ENCODE data around the gene R3HCC1L.

The R3HCC1L gene

GRCh38 chr10:98125940-98126631 is 8.4 kb upstream of the R3HCC1L start (continued):
- TF ChIP-seq ZNF518A (tag by site-specific recombination; conservative IDR thresholded peaks at IDR 0.05; ENCODE audit: low read depth) (0 out of 2 replicates have a peak, but pooled peaks have one; percentile 9), ZNF777 (tag by site-specific recombination; IDR thresholded peaks at IDR 0.05; ENCODE audit: borderline replicate concordance) (no peak), ZNF239 (tag by site-specific recombination; IDR thresholded peaks at IDR 0.05) (no peak), ZNF292 (tag by site-specific recombination; IDR thresholded peaks at IDR 0.05; ENCODE audit: borderline replicate concordance, low read depth) (no peak), ZBTB7A (tag by site-specific recombination; IDR thresholded peaks at IDR 0.05; ENCODE audit: low read depth) (no peak), ZNF140 (tag by site-specific recombination; IDR thresholded peaks at IDR 0.05) (no peak), ZNF580 (tag by site-specific recombination; IDR thresholded peaks at IDR 0.05) (no peak), ZNF148 (tag by site-specific recombination; IDR thresholded peaks at IDR 0.05; ENCODE audit: borderline replicate concordance) (no peak), SCRT2 (tag by site-specific recombination; IDR thresholded peaks at IDR 0.05) (no peak), ZNF416 (tag by site-specific recombination; IDR thresholded peaks at IDR 0.05) (no peak), ZBTB6 (tag by site-specific recombination; IDR thresholded peaks at IDR 0.05) (no peak), ZNF433 (tag by site-specific recombination; IDR thresholded peaks at IDR 0.05; ENCODE audit: low read depth) (no peak), ZSCAN16 (tag by site-specific recombination; IDR thresholded peaks at IDR 0.05) (no peak), ZNF184 (tag by site-specific recombination; IDR thresholded peaks at IDR 0.05) (0 out of 2 replicates have a peak, but pooled peaks have one; percentile 27), ZNF660 (tag by site-specific recombination; IDR thresholded peaks at IDR 0.05) (no peak), GLI4 (tag by site-specific recombination; IDR thresholded peaks at IDR 0.05) (no peak), SP7 (tag by site-specific recombination; IDR thresholded peaks at IDR 0.05) (peak; percentile 52; the same call in 1 of the 2 replicates), ZNF560 (tag by site-specific recombination; IDR thresholded peaks at IDR 0.05; ENCODE audit: borderline replicate concordance) (no peak), ZNF37A (tag by site-specific recombination; IDR thresholded peaks at IDR 0.05) (no peak), ZBTB11 (tag by site-specific recombination; conservative IDR thresholded peaks at IDR 0.05; ENCODE audit: low read depth) (no peak), ZNF133 (tag by site-specific recombination; IDR thresholded peaks at IDR 0.05) (no peak), ZNF280C (tag by site-specific recombination; IDR thresholded peaks at IDR 0.05) (no peak), KLF1 (tag by site-specific recombination; IDR thresholded peaks at IDR 0.05) (no peak), ZNF792 (tag by site-specific recombination; IDR thresholded peaks at IDR 0.05) (no peak)

Measured in HEK293 (cell line).